ENCODE results near the gene DIPK1A.

- no peak for TF ChIP-seq CTCF (IDR thresholded peaks at IDR 0.05 in 8 of 11, conservative IDR thresholded peaks at IDR 0.05 in 3 of 11)
- no peak for TF ChIP-seq POLR2A (IDR thresholded peaks at IDR 0.05)
These were observed 103.4 kb downstream of the DIPK1A start for GRCh38 chr1:92857817-92858216.

Data from spleen (tissue), 7 donors.